HG02973 (cell line): ENCODE results near the gene PMEPA1.
A peak's percentile ranks its signal among the peaks of the same experiment; 100 is the strongest.

Experiments used
- ATAC-seq: cut with Tn5 transposase; IDR thresholded peaks from one replicate; pipeline ENCODE4 v1.9.1; 2021; ENCODE audit warnings: moderate library complexity; ENCODE audit not compliant: unreplicated experiment

The PMEPA1 gene

GRCh38 chr20:57709823-57710799, at the start of gene PMEPA1:
PMEPA1 (minus strand) TSS chr20:57710015; CDS start chr20:57709582, 433 bp downstream.
- ATAC-seq: peak; percentile 71

GRCh38 chr20:57757767-57758166, 48.0 kb upstream of the PMEPA1 start:
- no peak for ATAC-seq

- no peak for ATAC-seq
Observed at GRCh38 chr20:57756921-57757320, 47.1 kb upstream of the PMEPA1 start.

- no peak for ATAC-seq
Observed at GRCh38 chr20:57756213-57756612, 46.4 kb upstream of the PMEPA1 start.

- no peak for ATAC-seq
Observed at GRCh38 chr20:57755609-57756008, 45.8 kb upstream of the PMEPA1 start.

- ATAC-seq: no peak
Observed at GRCh38 chr20:57754190-57754589, 44.4 kb upstream of the PMEPA1 start.

- ATAC-seq: no peak
Observed at GRCh38 chr20:57753332-57754164, 43.7 kb upstream of the PMEPA1 start.

- no peak for ATAC-seq
Observed at GRCh38 chr20:57751411-57751810, 41.6 kb upstream of the PMEPA1 start.

- ATAC-seq: no peak
Observed at GRCh38 chr20:57749869-57750268, 40.1 kb upstream of the PMEPA1 start.

GRCh38 chr20:57749131-57749690, 39.4 kb upstream of the PMEPA1 start:
- ATAC-seq: no peak

- no peak for ATAC-seq
Observed at GRCh38 chr20:57748601-57749130, 38.9 kb upstream of the PMEPA1 start.

GRCh38 chr20:57747861-57748481, 38.2 kb upstream of the PMEPA1 start:
- ATAC-seq: no peak

GRCh38 chr20:57746832-57747404, 37.1 kb upstream of the PMEPA1 start:
- ATAC-seq: no peak

GRCh38 chr20:57746201-57746600, 36.4 kb upstream of the PMEPA1 start:
- ATAC-seq: no peak

- no peak for ATAC-seq
Observed at GRCh38 chr20:57744206-57744605, 34.4 kb upstream of the PMEPA1 start.

GRCh38 chr20:57743450-57744095, 33.8 kb upstream of the PMEPA1 start:
- ATAC-seq: no peak

- ATAC-seq: no peak
Observed at GRCh38 chr20:57742507-57743181, 32.8 kb upstream of the PMEPA1 start.

- ATAC-seq: no peak
Observed at GRCh38 chr20:57738484-57738883, 28.7 kb upstream of the PMEPA1 start.

GRCh38 chr20:57738053-57738452, 28.2 kb upstream of the PMEPA1 start:
- no peak for ATAC-seq
